Ecto neural progenitor cell (in vitro differentiated cells): ENCODE measurements around the gene ARHGEF40.

Source experiments
- DNase-seq: peaks from one replicate; pipeline ENCODE4 v3.0.0-alpha.2; 2018; ENCODE audit warnings: low spot score

ARHGEF40 gene

DNA sequence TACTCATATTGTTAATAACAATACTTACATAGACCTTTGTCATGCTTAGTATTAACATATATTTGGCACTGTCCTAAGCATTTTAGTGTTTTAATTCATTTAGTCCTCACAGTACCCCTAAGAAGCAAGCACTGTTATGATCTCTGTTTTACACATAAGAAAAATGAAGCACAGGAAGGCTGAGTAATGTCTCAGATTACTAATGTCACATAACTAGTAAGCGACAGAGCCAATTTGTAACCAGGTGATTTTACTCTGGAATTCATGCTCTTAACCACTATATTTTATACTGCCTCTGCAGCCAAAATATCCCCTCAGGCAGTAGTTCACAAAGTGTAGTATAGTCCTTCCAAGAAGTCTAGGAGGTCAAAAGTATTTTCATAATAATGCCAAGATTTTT is 51.0 kb downstream of the ARHGEF40 start:
- DNase-seq = no peak

DNA sequence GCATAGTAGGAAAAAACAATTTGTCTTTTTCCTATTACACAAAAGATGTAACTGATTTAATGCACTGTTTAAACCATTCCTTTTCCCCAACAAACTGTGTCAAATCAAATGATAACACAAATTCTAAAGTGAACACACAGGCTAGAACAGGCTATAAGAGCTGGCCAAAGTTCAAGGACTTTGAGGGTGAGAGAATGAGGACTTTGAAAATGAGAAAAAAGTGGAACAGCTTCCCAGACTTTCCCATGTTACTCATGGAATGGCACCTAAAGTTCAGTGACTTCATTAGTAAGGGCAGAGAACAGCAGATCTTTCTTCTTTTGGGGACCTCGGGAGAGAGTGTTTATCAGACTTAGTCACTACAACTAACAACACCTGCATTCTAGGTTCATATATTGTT is 53.3 kb downstream of the ARHGEF40 start:
- no peak for DNase-seq

DNA sequence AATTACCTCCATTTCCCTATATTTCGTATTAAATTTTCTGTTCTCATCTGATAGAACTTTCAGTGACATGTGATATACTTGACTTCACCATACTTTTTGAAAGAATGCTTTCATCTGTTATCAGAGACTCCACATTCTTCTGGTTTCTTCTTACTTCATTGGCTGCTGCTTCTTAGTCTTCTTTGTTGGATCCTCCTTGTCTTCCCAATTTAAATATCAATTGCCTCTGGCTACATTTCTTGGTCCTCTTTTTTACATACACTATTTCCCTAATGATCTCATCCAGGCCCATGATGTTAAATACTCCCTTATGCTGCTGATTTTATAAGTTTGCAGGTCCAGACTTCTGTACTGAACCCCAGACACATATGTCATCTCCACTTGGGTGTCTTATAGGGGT is 63.8 kb downstream of the ARHGEF40 start:
- no peak for DNase-seq

DNA sequence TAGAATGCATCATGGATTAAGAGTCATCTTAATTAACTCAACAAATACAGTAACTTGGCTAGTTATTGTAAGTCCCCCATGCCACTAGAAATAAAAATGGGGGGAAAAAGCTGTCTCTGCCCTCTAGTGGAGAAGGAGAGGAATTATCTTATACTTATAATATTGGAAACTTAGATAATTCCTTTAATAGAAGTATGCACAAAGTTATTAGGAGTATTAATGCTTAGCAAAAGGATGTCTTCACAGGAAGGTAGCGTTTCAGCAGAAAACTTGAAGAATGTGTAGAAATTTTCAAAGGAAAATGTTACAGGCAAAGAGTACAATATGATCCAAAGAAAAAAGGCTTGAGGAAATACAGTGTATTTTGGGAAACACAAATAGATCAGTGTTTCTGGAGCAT is 65.9 kb downstream of the ARHGEF40 start:
- no peak for DNase-seq
